DOHH2 (cell line): ENCODE measurements around the gene ANKS3.

ENCODE experiments used
- H3F3A ChIP-seq: fragments of 200-600 bp; sonication (generic), shearing (Covaris generic); 2 replicates; pipeline ENCODE4 v1.6.0; 2016; ENCODE audit warnings: antibody characterized with exemption, mild to moderate bottlenecking; ENCODE audit not compliant: control insufficient read depth, insufficient read depth
- H3K27ac ChIP-seq: fragments of 200-600 bp; sonication (generic); 2 replicates; pipeline ENCODE4 v1.5.1; 2014; ENCODE audit warnings: low read depth, mild to moderate bottlenecking, low read length, moderate library complexity
- H3K27me3 ChIP-seq: fragments of 200-600 bp; sonication (generic); 2 replicates; pipeline ENCODE4 v1.6.1; 2014; ENCODE audit warnings: mild to moderate bottlenecking, low read length, mixed read lengths; ENCODE audit not compliant: control insufficient read depth
- H3K36me3 ChIP-seq: fragments of 200-600 bp; sonication (generic); 2 replicates; pipeline ENCODE4 v1.6.1; 2014; ENCODE audit warnings: mild to moderate bottlenecking, low read length, moderate library complexity, mixed read lengths; ENCODE audit not compliant: control insufficient read depth
- H3K4me1 ChIP-seq: fragments of 200-600 bp; sonication (generic); 2 replicates; pipeline ENCODE4 v1.6.1; 2014; ENCODE audit warnings: mild to moderate bottlenecking, low read length, mixed read lengths; ENCODE audit not compliant: control insufficient read depth
- H3K4me2 ChIP-seq: fragments of 200-600 bp; sonication (generic); 2 replicates; pipeline ENCODE4 v1.6.0; 2014; ENCODE audit warnings: mild to moderate bottlenecking, low read length, moderate library complexity
- H3K4me3 ChIP-seq: fragments of 200-600 bp; sonication (generic); 2 replicates; pipeline ENCODE4 v1.5.1; 2014; ENCODE audit warnings: mild to moderate bottlenecking, low read length, mixed read lengths
- H3K79me2 ChIP-seq: fragments of 200-600 bp; sonication (generic); 2 replicates; pipeline ENCODE4 v1.6.1; 2014; ENCODE audit warnings: mild to moderate bottlenecking, low read length, mixed read lengths; ENCODE audit not compliant: control insufficient read depth
- H3K9me2 ChIP-seq: fragments of 200-600 bp; sonication (generic); replicated peaks from 2 replicates; pipeline ENCODE4 v1.6.1; 2014; ENCODE audit warnings: mild to moderate bottlenecking, low read length, mixed read lengths; ENCODE audit not compliant: control insufficient read depth
- H3K9me3 ChIP-seq: fragments of 200-600 bp; sonication (generic); 2 replicates; pipeline ENCODE4 v1.6.1; 2014; ENCODE audit warnings: antibody characterized with exemption, low read length, mixed read lengths; ENCODE audit not compliant: control insufficient read depth, insufficient read depth
- H4K20me1 ChIP-seq: fragments of 200-600 bp; sonication (generic); 2 replicates; pipeline ENCODE4 v1.6.0; 2014; ENCODE audit warnings: low read depth, mild to moderate bottlenecking, antibody characterized with exemption, low read length, moderate library complexity; ENCODE audit not compliant: control insufficient read depth, insufficient read depth
- EZH2phosphoT487 ChIP-seq: fragments of 200-600 bp; sonication (generic); IDR thresholded peaks from 2 replicates; pipeline ENCODE4 v1.6.1; 2017; ENCODE audit warnings: borderline replicate concordance, mild to moderate bottlenecking, antibody characterized with exemption, low read length, moderate library complexity, mixed read lengths
- TF ChIP-seq, protein P1 (sequence below): fragments of 200-600 bp; sonication (generic); IDR thresholded peaks from one replicate; pipeline ENCODE4 v1.5.1; 2014; ENCODE audit warnings: antibody characterized with exemption, mild to moderate bottlenecking, low read depth, low read length; ENCODE audit not compliant: poor library complexity, severe bottlenecking

The ANKS3 gene

GRCh38 chr16:4675864-4676786, 57.9 kb downstream of the ANKS3 start:
- Histone ChIP-seq H3K4me3 (no peak overlapping the region), H3K9me3 (no peaks in the 10 kb centered on the region), H4K20me1 (no peaks in the 10 kb centered on the region), H3K79me2 (no peaks in the 10 kb centered on the region), H3K27ac (no peak overlapping the region), H3K4me1 (no peaks in the 10 kb centered on the region), H3F3A (no peaks in the 10 kb centered on the region), H3K36me3 (no peaks in the 10 kb centered on the region; the same call in 1 of the 2 replicates), H3K9me2 (no peaks in the 10 kb centered on the region), H3K4me2 (no peak overlapping the region), H3K27me3 (no peaks in the 10 kb centered on the region)
- TF ChIP-seq, protein P1, sequence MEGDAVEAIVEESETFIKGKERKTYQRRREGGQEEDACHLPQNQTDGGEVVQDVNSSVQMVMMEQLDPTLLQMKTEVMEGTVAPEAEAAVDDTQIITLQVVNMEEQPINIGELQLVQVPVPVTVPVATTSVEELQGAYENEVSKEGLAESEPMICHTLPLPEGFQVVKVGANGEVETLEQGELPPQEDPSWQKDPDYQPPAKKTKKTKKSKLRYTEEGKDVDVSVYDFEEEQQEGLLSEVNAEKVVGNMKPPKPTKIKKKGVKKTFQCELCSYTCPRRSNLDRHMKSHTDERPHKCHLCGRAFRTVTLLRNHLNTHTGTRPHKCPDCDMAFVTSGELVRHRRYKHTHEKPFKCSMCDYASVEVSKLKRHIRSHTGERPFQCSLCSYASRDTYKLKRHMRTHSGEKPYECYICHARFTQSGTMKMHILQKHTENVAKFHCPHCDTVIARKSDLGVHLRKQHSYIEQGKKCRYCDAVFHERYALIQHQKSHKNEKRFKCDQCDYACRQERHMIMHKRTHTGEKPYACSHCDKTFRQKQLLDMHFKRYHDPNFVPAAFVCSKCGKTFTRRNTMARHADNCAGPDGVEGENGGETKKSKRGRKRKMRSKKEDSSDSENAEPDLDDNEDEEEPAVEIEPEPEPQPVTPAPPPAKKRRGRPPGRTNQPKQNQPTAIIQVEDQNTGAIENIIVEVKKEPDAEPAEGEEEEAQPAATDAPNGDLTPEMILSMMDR, result no peak
- TF ChIP-seq EZH2phosphoT487, result no peak

- H3K27ac ChIP-seq, result no peak overlapping the region
- no peaks in the 10 kb centered on the region for H3K27me3 ChIP-seq
- no peaks in the 10 kb centered on the region for H4K20me1 ChIP-seq
- H3K36me3 ChIP-seq, result no peaks in the 10 kb centered on the region; the same call in 1 of the 2 replicates
- H3K79me2 ChIP-seq, result no peaks in the 10 kb centered on the region
- H3F3A ChIP-seq, result no peaks in the 10 kb centered on the region
- H3K9me2 ChIP-seq, result no peaks in the 10 kb centered on the region
- H3K4me1 ChIP-seq, result no peaks in the 10 kb centered on the region
- H3K4me3 ChIP-seq, result no peak overlapping the region
- TF ChIP-seq, protein P1, result no peak
- no peak for TF ChIP-seq EZH2phosphoT487
- H3K4me2 ChIP-seq, result no peak overlapping the region
- no peaks in the 10 kb centered on the region for H3K9me3 ChIP-seq
Observed at GRCh38 chr16:4674926-4675530, 59.0 kb downstream of the ANKS3 start.

GRCh38 chr16:4673387-4674046, 60.6 kb downstream of the ANKS3 start:
- Histone ChIP-seq H3K4me2 (no peak overlapping the region), H3K4me3 (no peak overlapping the region), H4K20me1 (no peaks in the 10 kb centered on the region), H3K27ac (no peak overlapping the region), H3K9me3 (no peaks in the 10 kb centered on the region), H3K79me2 (no peaks in the 10 kb centered on the region), H3K9me2 (no peaks in the 10 kb centered on the region), H3K36me3 (peaks cover 4% of the 10 kb centered on the region), H3K27me3 (no peaks in the 10 kb centered on the region), H3K4me1 (no peaks in the 10 kb centered on the region), H3F3A (no peaks in the 10 kb centered on the region)
- TF ChIP-seq, protein P1, result no peak
- no peak for TF ChIP-seq EZH2phosphoT487
